GM21447 (cell line): ENCODE measurements around the gene OR2V2.
A peak's percentile ranks its signal among the peaks of the same experiment; 100 is the strongest.

Experiments
- ATAC-seq: cut with Tn5 transposase; IDR thresholded peaks from one replicate; pipeline ENCODE4 v1.9.1; 2021; ENCODE audit not compliant: unreplicated experiment

The OR2V2 gene

GRCh38 chr5:181189962-181190710, 42.8 kb downstream of the OR2V2 start:
- no peak for ATAC-seq

- peak; percentile 6 for ATAC-seq
These were observed 43.5 kb downstream of the OR2V2 start for GRCh38 chr5:181190711-181191525.

- peak; percentile 37 for ATAC-seq
These were observed 44.3 kb downstream of the OR2V2 start for GRCh38 chr5:181191526-181192336.

- ATAC-seq, result no peak
These were observed 45.1 kb downstream of the OR2V2 start for GRCh38 chr5:181192337-181193046.

- ATAC-seq, result no peak
These were observed 46.3 kb downstream of the OR2V2 start for GRCh38 chr5:181193656-181194055.

- ATAC-seq, result no peak
These were observed 47.3 kb downstream of the OR2V2 start for GRCh38 chr5:181194489-181195248.

- ATAC-seq, result no peak
These were observed 47.9 kb downstream of the OR2V2 start for GRCh38 chr5:181195249-181195761.

- no peak for ATAC-seq
These were observed 50.1 kb downstream of the OR2V2 start for GRCh38 chr5:181197326-181197951.

GRCh38 chr5:181198106-181198685, 50.8 kb downstream of the OR2V2 start:
- ATAC-seq, result no peak

- ATAC-seq, result peak; percentile 71
These were observed 51.6 kb downstream of the OR2V2 start for GRCh38 chr5:181198905-181199519.

GRCh38 chr5:181199881-181200638, 52.7 kb downstream of the OR2V2 start:
- ATAC-seq, result no peak

GRCh38 chr5:181200816-181201215, 53.4 kb downstream of the OR2V2 start:
- no peak for ATAC-seq

- no peak for ATAC-seq
These were observed 55.8 kb downstream of the OR2V2 start for GRCh38 chr5:181203093-181203711.

GRCh38 chr5:181203777-181204112, 56.4 kb downstream of the OR2V2 start:
- ATAC-seq, result no peak

GRCh38 chr5:181204113-181204825, 56.9 kb downstream of the OR2V2 start:
- ATAC-seq, result no peak

- ATAC-seq, result no peak
These were observed 57.7 kb downstream of the OR2V2 start, which contains the start of gene TRIM7 for GRCh38 chr5:181204826-181205760. TSS of gene TRIM7 (minus strand) at chr5:181205196. CDS start at chr5:181205110, 86 bp downstream.
